AG09319 (cell line): ENCODE measurements around the gene RING1.

ENCODE experiments used
- DNase-seq: peaks from one replicate; pipeline ENCODE4 v3.0.0-alpha.2; 2010; ENCODE audit warnings: low read depth; ENCODE audit errors: extremely low read depth
- CTCF ChIP-seq: IDR thresholded peaks from 2 replicates; pipeline ENCODE4 v1.5.1; 2011; ENCODE audit warnings: low read depth, mild to moderate bottlenecking, inconsistent platforms, low read length, moderate library complexity

The RING1 gene

GRCh38 chr6:33173535-33174180 lies 34.6 kb upstream of the RING1 start:
- no peak for DNase-seq
- TF ChIP-seq CTCF: no peak

- no peak for DNase-seq
Measured at GRCh38 chr6:33174784-33175183, 33.5 kb upstream of the RING1 start.

GRCh38 chr6:33175436-33176069 lies 32.7 kb upstream of the RING1 start:
- no peak for TF ChIP-seq CTCF
- no peak for DNase-seq

More at GRCh38 chr6:33174784-33175183, 33.5 kb upstream of the RING1 start:
- TF ChIP-seq CTCF: no peak

GRCh38 chr6:33176906-33177305 lies 31.4 kb upstream of the RING1 start:
- no peak for TF ChIP-seq CTCF
- DNase-seq: no peak

- TF ChIP-seq CTCF: no peak
- DNase-seq: no peak
Measured at GRCh38 chr6:33177552-33178446, 30.5 kb upstream of the RING1 start.

- no peak for DNase-seq
- no peak for TF ChIP-seq CTCF
Measured at GRCh38 chr6:33178755-33179475, 29.4 kb upstream of the RING1 start.
